DND-41 (cell line): ENCODE results near the gene TESMIN.

Source experiments
- ATAC-seq: fragments of 200-7000 bp; cut with Tn5 transposase; 3 replicates; pipeline ENCODE4 v1.9.1; 2021; ENCODE audit warnings: low read depth; ENCODE audit not compliant: insufficient read depth
- DNase-seq: peaks from one replicate; pipeline ENCODE4 v3.0.0-alpha.2; 2020
- H2AFZ ChIP-seq: 2 replicates; pipeline ENCODE4 v1.6.0; 2012; ENCODE audit warnings: low read depth, low read length
- H3K27ac ChIP-seq: 2 replicates; pipeline ENCODE4 v1.5.1; 2012; ENCODE audit warnings: low read length, inconsistent platforms
- H3K27me3 ChIP-seq: fragments of 200-600 bp; sonication (generic); 2 replicates; pipeline ENCODE4 v1.6.0; 2012; ENCODE audit warnings: low read length, mild to moderate bottlenecking, inconsistent platforms; ENCODE audit not compliant: insufficient read depth, poor library complexity
- H3K36me3 ChIP-seq: 2 replicates; pipeline ENCODE4 v1.5.1; 2012; ENCODE audit warnings: low read length, inconsistent platforms; ENCODE audit not compliant: insufficient read depth
- H3K4me1 ChIP-seq: 2 replicates; pipeline ENCODE4 v1.5.1; 2012; ENCODE audit warnings: mild to moderate bottlenecking, low read length; ENCODE audit not compliant: insufficient read depth
- H3K4me2 ChIP-seq: 2 replicates; pipeline ENCODE4 v1.6.0; 2012; ENCODE audit warnings: mild to moderate bottlenecking, moderate library complexity, low read length, inconsistent platforms; ENCODE audit not compliant: insufficient read depth
- H3K4me3 ChIP-seq, 2 experiments: fragments of 200-600 bp in 1 of 2; shearing (Covaris generic) in 1 of 2; 2 replicates each; pipeline ENCODE4 v1.5.1; 2012 to 2016; ENCODE audit warnings: inconsistent platforms in 2 of 2, low read length in 2 of 2, mild to moderate bottlenecking in 2 of 2, low read depth in 1 of 2, moderate library complexity in 1 of 2
- H3K79me2 ChIP-seq: 2 replicates; pipeline ENCODE4 v1.6.0; 2012; ENCODE audit warnings: low read length, inconsistent platforms; ENCODE audit not compliant: insufficient read depth
- H3K9ac ChIP-seq: 2 replicates; pipeline ENCODE4 v1.6.0; 2012; ENCODE audit warnings: low read depth, mild to moderate bottlenecking, inconsistent platforms, low read length, moderate library complexity
- H3K9me3 ChIP-seq: 2 replicates; pipeline ENCODE4 v1.5.1; 2012; ENCODE audit warnings: low read length, moderate library complexity, mild to moderate bottlenecking, inconsistent platforms; ENCODE audit not compliant: insufficient read depth, severe bottlenecking
- H4K20me1 ChIP-seq: 2 replicates; pipeline ENCODE4 v1.6.0; 2012; ENCODE audit warnings: low read length; ENCODE audit not compliant: insufficient read depth
- CTCF ChIP-seq: IDR thresholded peaks from 2 replicates; pipeline ENCODE4 v1.5.1; 2012; ENCODE audit warnings: borderline replicate concordance, low read length, moderate library complexity, mild to moderate bottlenecking; ENCODE audit not compliant: poor library complexity, severe bottlenecking; ENCODE audit errors: extremely low read depth
- EZH2 ChIP-seq: IDR thresholded peaks from 3 replicates; pipeline ENCODE4 v1.6.1; 2012; ENCODE audit warnings: borderline replicate concordance, low read depth, mild to moderate bottlenecking, moderate library complexity, low read length, inconsistent platforms; ENCODE audit not compliant: severe bottlenecking

Gene TESMIN

GRCh38 chr11:68759991-68760390, 8.7 kb upstream of the TESMIN start:
- Histone ChIP-seq H3K27ac (no peak overlapping the region), H3K4me2 (no peak overlapping the region), H3K9me3 (no peaks in the 10 kb centered on the region), H3K4me1 (no peaks in the 10 kb centered on the region), H3K9ac (no peak overlapping the region), H3K36me3 (peaks cover 73% of the 10 kb centered on the region), H4K20me1 (no peaks in the 10 kb centered on the region), H3K4me3 (no peak overlapping the region), H2AFZ (no peak overlapping the region), H3K79me2 (no peaks in the 10 kb centered on the region), H3K27me3 (no peaks in the 10 kb centered on the region)
- ATAC-seq (no peak), DNase-seq (no peak)
- TF ChIP-seq EZH2: no peak
- TF ChIP-seq CTCF: no peak

- DNase-seq (no peak), ATAC-seq (no peak)
- no peak overlapping the region for H3K4me3 ChIP-seq
- no peaks in the 10 kb centered on the region for H3K4me1 ChIP-seq
- no peak overlapping the region for H3K4me2 ChIP-seq
- H4K20me1 ChIP-seq: no peaks in the 10 kb centered on the region
- no peak overlapping the region for H3K9ac ChIP-seq
- no peaks in the 10 kb centered on the region for H3K79me2 ChIP-seq
- H3K27me3 ChIP-seq: no peaks in the 10 kb centered on the region
- H3K27ac ChIP-seq: no peak overlapping the region
- H3K9me3 ChIP-seq: no peaks in the 10 kb centered on the region
- H3K36me3 ChIP-seq: peaks cover 56% of the 10 kb centered on the region
- TF ChIP-seq CTCF (no peak), EZH2 (no peak)
- H2AFZ ChIP-seq: no peak overlapping the region
These were observed 6.4 kb upstream of the TESMIN start for GRCh38 chr11:68757711-68758110.

GRCh38 chr11:68756171-68756766, 4.9 kb upstream of the TESMIN start:
- H3K27me3 ChIP-seq: no peaks in the 10 kb centered on the region
- H3K4me3 ChIP-seq: no peak overlapping the region
- no peak overlapping the region for H3K4me2 ChIP-seq
- no peak overlapping the region for H3K27ac ChIP-seq
- H2AFZ ChIP-seq: no peak overlapping the region
- no peak for ATAC-seq
- H3K9me3 ChIP-seq: no peaks in the 10 kb centered on the region
- peaks cover 42% of the 10 kb centered on the region for H3K36me3 ChIP-seq
- no peaks in the 10 kb centered on the region for H3K79me2 ChIP-seq
- no peak overlapping the region for H3K9ac ChIP-seq
- TF ChIP-seq CTCF (no peak), EZH2 (no peak)
- H4K20me1 ChIP-seq: no peaks in the 10 kb centered on the region
- no peak for DNase-seq
- peaks cover 4% of the 10 kb centered on the region for H3K4me1 ChIP-seq

- DNase-seq: peak; percentile 7
- TF ChIP-seq CTCF: peak; percentile 33
- no peak for TF ChIP-seq EZH2
- ATAC-seq: no peak
These were observed 2.0 kb upstream of the TESMIN start for GRCh38 chr11:68753300-68753699.

More at GRCh38 chr11:68753300-68753699, 2.0 kb upstream of the TESMIN start:
- Histone ChIP-seq H3K4me3 (no peak overlapping the region), H3K79me2 (no peaks in the 10 kb centered on the region), H3K27ac (no peak overlapping the region), H3K27me3 (no peaks in the 10 kb centered on the region), H4K20me1 (no peaks in the 10 kb centered on the region), H2AFZ (no peak overlapping the region), H3K4me1 (peaks cover 6% of the 10 kb centered on the region), H3K9ac (no peak overlapping the region), H3K4me2 (no peak overlapping the region), H3K9me3 (no peaks in the 10 kb centered on the region), H3K36me3 (peaks cover 24% of the 10 kb centered on the region)
